Measurements from ENCODE around the gene AHI1. TPM values are rescaled to one million over a fixed set of nuclear protein-coding genes. Genes with fewer than 3 reads are reported as not detected.

AHI1 gene
- total RNA-seq, 4 donors from 2014 or later = 30.8 to 57.6 (median 38.0) TPM

DNA sequence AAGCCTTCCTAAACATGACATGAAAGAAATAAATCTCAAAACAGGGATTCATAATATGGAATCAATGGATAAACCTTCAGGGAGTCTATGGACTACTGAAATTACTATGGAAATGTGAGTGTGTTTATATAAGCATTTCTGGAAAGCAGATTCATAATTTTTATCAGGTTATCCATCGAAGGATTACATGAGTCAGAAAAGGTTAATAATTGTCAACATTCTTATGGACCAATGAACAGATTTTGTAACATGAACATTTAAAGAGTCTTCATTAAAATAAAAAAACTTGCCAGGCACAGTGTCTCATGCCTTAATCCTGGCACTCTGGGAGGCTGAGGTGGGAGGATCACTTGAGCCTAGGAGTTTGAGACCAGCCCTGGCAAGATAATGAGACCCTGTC, 84.8 kb downstream of the AHI1 start:
- Histone ChIP-seq H3K27me3 (no peaks in the 10 kb centered on the region), H3K4me1 (no peaks in the 10 kb centered on the region), H3K4me3 (no peak overlapping the region), H3K27ac (no peak overlapping the region), H3K9me3 (no peaks in the 10 kb centered on the region), H3K36me3 (peaks cover 0 to 34% (median 0%) of the 10 kb centered on the region in 3 donors)
- WGBS, 2 donors = 94 to 98% methylated on average over 1 of the region's 1 CpG
- no peak for DNase-seq (ENCODE audit: low spot score in 2 of 2)
- TF ChIP-seq, protein P1, sequence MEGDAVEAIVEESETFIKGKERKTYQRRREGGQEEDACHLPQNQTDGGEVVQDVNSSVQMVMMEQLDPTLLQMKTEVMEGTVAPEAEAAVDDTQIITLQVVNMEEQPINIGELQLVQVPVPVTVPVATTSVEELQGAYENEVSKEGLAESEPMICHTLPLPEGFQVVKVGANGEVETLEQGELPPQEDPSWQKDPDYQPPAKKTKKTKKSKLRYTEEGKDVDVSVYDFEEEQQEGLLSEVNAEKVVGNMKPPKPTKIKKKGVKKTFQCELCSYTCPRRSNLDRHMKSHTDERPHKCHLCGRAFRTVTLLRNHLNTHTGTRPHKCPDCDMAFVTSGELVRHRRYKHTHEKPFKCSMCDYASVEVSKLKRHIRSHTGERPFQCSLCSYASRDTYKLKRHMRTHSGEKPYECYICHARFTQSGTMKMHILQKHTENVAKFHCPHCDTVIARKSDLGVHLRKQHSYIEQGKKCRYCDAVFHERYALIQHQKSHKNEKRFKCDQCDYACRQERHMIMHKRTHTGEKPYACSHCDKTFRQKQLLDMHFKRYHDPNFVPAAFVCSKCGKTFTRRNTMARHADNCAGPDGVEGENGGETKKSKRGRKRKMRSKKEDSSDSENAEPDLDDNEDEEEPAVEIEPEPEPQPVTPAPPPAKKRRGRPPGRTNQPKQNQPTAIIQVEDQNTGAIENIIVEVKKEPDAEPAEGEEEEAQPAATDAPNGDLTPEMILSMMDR (IDR thresholded peaks at IDR 0.05) = no peak
- TF ChIP-seq EP300 (IDR thresholded peaks at IDR 0.05) = no peak
- TF ChIP-seq POLR2A (IDR thresholded peaks at IDR 0.05) = no peak

DNA sequence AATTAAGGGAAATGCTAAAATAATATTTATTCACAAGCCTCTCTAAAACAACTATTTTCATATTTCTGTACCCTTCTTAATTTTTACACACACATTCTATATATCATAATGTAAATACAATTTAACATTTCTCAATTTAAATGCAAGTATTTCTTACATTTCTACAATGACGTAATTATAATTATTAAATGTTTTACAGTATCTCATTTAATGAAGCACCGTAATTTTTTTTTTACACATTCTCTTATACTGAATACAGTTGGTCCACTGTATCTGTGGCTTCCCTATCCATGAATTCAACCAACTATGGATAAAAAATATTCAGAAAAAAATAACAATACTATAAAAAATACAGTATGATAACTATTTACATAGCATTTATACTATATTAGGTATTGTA, 85.7 kb downstream of the AHI1 start:
- Histone ChIP-seq H3K4me3 (no peak overlapping the region), H3K36me3 (peaks cover 0 to 42% (median 0%) of the 10 kb centered on the region in 3 donors), H3K27ac (no peak overlapping the region), H3K9me3 (no peaks in the 10 kb centered on the region), H3K4me1 (no peaks in the 10 kb centered on the region), H3K27me3 (no peaks in the 10 kb centered on the region)
- no peak for DNase-seq (ENCODE audit: low spot score in 2 of 2)
- 98% methylated on average over 2 of the region's 2 CpGs for WGBS, 2 donors
- TF ChIP-seq POLR2A (IDR thresholded peaks at IDR 0.05) = no peak

DNA sequence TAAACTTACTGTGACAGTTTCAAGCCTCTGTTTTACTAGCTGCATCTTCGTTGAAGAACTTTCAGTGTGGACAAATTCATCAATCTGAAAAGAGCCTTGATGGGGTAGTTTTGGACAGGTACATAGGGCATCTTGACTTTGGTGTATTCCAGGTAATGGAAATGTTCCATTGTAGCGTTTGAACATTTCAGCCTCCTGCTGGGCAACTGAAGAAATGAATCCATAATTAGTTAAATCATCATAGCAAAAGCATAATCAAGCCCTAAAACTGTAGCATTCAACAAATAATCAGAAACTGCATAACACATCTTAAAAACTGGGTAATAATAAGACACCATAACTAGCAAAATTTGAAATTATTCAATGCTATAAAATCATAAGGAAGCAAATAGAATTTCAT, 86.2 kb downstream of the AHI1 start:
- Histone ChIP-seq H3K9me3 (no peaks in the 10 kb centered on the region), H3K27ac (no peak overlapping the region), H3K27me3 (no peaks in the 10 kb centered on the region), H3K4me1 (no peaks in the 10 kb centered on the region), H3K4me3 (no peak overlapping the region), H3K36me3 (peaks cover 0 to 46% (median 0%) of the 10 kb centered on the region in 3 donors)
- WGBS, 2 donors = 84% methylated on average over 2 of the region's 2 CpGs
- TF ChIP-seq, protein P1 (IDR thresholded peaks at IDR 0.05) = no peak
- TF ChIP-seq POLR2A (IDR thresholded peaks at IDR 0.05) (no peak), EP300 (IDR thresholded peaks at IDR 0.05) (no peak)
- no peak for DNase-seq (ENCODE audit: low spot score in 2 of 2)

DNA sequence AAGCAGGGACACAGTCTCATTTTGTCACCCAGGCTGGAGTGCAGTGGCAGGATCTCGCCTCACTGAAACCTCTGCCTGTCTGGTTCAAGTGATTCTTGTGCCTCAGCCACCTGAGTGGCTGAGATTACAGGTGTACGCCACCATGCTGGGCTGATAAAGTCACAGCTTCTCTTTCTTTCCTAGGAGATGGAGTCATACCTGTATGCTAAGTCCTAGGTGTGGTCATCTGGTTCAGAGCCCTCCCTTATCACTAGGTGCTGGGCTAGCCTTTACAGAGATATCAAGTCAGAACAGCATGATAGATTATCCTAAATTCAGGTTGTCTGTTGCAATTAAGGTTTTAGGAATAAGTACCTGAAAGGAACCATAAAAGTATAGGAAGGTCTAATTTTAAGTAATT, 86.7 kb downstream of the AHI1 start:
- H3K4me1 ChIP-seq = no peaks in the 10 kb centered on the region
- whole genome bisulfite sequencing, 2 donors = 98% methylated on average over 2 of the region's 2 CpGs
- no peaks in the 10 kb centered on the region for H3K27me3 ChIP-seq
- H3K27ac ChIP-seq = no peak overlapping the region
- no peak for TF ChIP-seq EP300 (IDR thresholded peaks at IDR 0.05)
- TF ChIP-seq, protein P1 (IDR thresholded peaks at IDR 0.05) = no peak
- no peak for TF ChIP-seq POLR2A (IDR thresholded peaks at IDR 0.05)
- H3K4me3 ChIP-seq = no peak overlapping the region
- DNase-seq (ENCODE audit: low spot score in 2 of 2) = no peak
- no peaks in the 10 kb centered on the region for H3K9me3 ChIP-seq
- H3K36me3 ChIP-seq = peaks cover 0 to 48% (median 0%) of the 10 kb centered on the region in 3 donors

DNA sequence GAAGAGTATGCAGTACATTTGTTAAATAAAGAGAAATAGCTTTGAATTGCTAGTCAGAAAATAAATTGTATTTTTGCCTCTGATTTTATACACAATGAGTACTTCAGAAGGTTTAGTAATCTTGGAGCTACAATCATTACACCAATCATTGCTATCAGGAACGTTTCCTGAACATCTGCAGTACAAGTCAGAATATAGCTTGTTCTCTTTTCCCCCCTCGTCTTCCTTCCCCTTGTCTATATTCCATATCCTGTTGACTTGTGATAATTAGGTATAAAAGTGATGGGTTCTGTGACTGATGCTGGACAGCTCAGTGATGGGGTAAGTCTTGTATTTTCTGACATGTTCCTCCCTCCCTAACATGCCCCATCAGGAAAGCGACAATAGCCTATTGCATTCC, 94.0 kb downstream of the AHI1 start:
- peaks cover 0 to 40% (median 0%) of the 10 kb centered on the region in 3 donors for H3K36me3 ChIP-seq
- no peaks in the 10 kb centered on the region for H3K27me3 ChIP-seq
- H3K27ac ChIP-seq = no peak overlapping the region
- no peaks in the 10 kb centered on the region for H3K9me3 ChIP-seq
- 81 to 91% methylated on average over 3 of the region's 3 CpGs for WGBS, 2 donors
- TF ChIP-seq, protein P1 (IDR thresholded peaks at IDR 0.05) = no peak
- TF ChIP-seq EP300 (IDR thresholded peaks at IDR 0.05) (no peak), POLR2A (IDR thresholded peaks at IDR 0.05) (no peak)
- H3K4me1 ChIP-seq = no peaks in the 10 kb centered on the region
- no peak for DNase-seq (ENCODE audit: low spot score in 2 of 2)
- no peak overlapping the region for H3K4me3 ChIP-seq

DNA sequence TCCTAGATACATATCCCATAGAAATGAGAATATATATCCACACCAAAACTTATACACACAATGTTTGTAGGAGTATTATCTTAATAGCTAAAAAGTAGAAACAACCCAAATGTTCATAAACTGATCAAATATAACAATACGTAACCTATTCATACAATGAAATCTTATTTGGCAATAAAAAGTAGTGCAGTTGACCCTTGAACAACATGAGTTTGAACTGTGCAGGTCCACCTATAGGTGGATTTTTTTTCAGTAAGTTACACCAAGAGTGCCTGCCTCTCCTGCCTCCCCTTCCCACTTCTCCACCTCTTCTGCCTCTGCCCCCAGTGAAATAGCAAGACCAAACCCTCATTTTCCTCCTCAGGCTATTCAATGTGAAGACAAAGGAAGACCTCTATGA, 95.2 kb downstream of the AHI1 start:
- no peak overlapping the region for H3K27ac ChIP-seq
- no peaks in the 10 kb centered on the region for H3K9me3 ChIP-seq
- WGBS, 2 donors = 95 to 100% methylated on average over 1 of the region's 1 CpG
- TF ChIP-seq POLR2A (IDR thresholded peaks at IDR 0.05) (no peak), EP300 (IDR thresholded peaks at IDR 0.05) (no peak)
- TF ChIP-seq, protein P1 (IDR thresholded peaks at IDR 0.05) = no peak
- peaks cover 0 to 32% (median 0%) of the 10 kb centered on the region in 3 donors for H3K36me3 ChIP-seq
- H3K27me3 ChIP-seq = no peaks in the 10 kb centered on the region
- H3K4me1 ChIP-seq = no peaks in the 10 kb centered on the region
- DNase-seq (ENCODE audit: low spot score in 2 of 2) = no peak
- H3K4me3 ChIP-seq = no peak overlapping the region

All from tibial nerve (tissue), 4 donors.